NCI-H460 (cell line): ENCODE results near the gene FOXN3. TPM values are rescaled to one million over a fixed set of nuclear protein-coding genes. Genes with fewer than 3 reads are reported as not detected.

Experiments
- DNase-seq: peaks from one replicate; pipeline ENCODE4 v3.0.0-alpha.2; 2016; ENCODE audit warnings: low read depth; ENCODE audit errors: extremely low read depth
- total RNA-seq: library from RNA; depleted of rRNA; stranded (reverse); fragments of >200 nt; shearing (Covaris generic); gene quantifications from 2 replicates; pipeline ENCODE4 v1.2.3, GENCODE V29; 2014

The FOXN3 gene
- total RNA-seq, 1 experiment from 2014 or later, result 7.9 TPM

- DNase-seq, result no peak
Observed at GRCh38 chr14:89386212-89386886, 30.7 kb downstream of the FOXN3 start.

GRCh38 chr14:89384636-89385035 is 32.4 kb downstream of the FOXN3 start:
- no peak for DNase-seq

GRCh38 chr14:89384023-89384422 is 33.0 kb downstream of the FOXN3 start:
- no peak for DNase-seq

GRCh38 chr14:89382901-89383845 is 33.9 kb downstream of the FOXN3 start:
- DNase-seq, result no peak

GRCh38 chr14:89382487-89382886 is 34.5 kb downstream of the FOXN3 start:
- DNase-seq, result no peak

GRCh38 chr14:89379891-89380820 is 36.9 kb downstream of the FOXN3 start:
- no peak for DNase-seq

GRCh38 chr14:89379006-89379405 is 38.0 kb downstream of the FOXN3 start:
- DNase-seq, result no peak

GRCh38 chr14:89378119-89378518 is 38.9 kb downstream of the FOXN3 start:
- DNase-seq, result no peak

GRCh38 chr14:89377544-89377943 is 39.5 kb downstream of the FOXN3 start:
- no peak for DNase-seq

GRCh38 chr14:89374908-89375307 is 42.1 kb downstream of the FOXN3 start:
- DNase-seq, result no peak

- DNase-seq, result no peak
Observed at GRCh38 chr14:89373185-89373584, 43.8 kb downstream of the FOXN3 start.

- no peak for DNase-seq
Observed at GRCh38 chr14:89372512-89372883, 44.5 kb downstream of the FOXN3 start.

GRCh38 chr14:89371585-89372511 is 45.2 kb downstream of the FOXN3 start:
- no peak for DNase-seq

GRCh38 chr14:89370781-89371180 is 46.3 kb downstream of the FOXN3 start:
- no peak for DNase-seq

GRCh38 chr14:89370381-89370780 is 46.7 kb downstream of the FOXN3 start:
- no peak for DNase-seq

- DNase-seq, result no peak
Observed at GRCh38 chr14:89369656-89370055, 47.4 kb downstream of the FOXN3 start.

- DNase-seq, result no peak
Observed at GRCh38 chr14:89368490-89369477, 48.2 kb downstream of the FOXN3 start.

GRCh38 chr14:89367779-89368120 is 49.3 kb downstream of the FOXN3 start:
- DNase-seq, result no peak
